GM21528 (cell line): ENCODE data around the gene EFHC2.

ENCODE experiments used
- ATAC-seq: cut with Tn5 transposase; IDR thresholded peaks from one replicate; pipeline ENCODE4 v1.9.1; 2021; ENCODE audit warnings: mild to moderate bottlenecking, moderate library complexity; ENCODE audit not compliant: unreplicated experiment, low FRiP score

Gene EFHC2

GRCh38 chrX:44343412-44344141 lies at the start of gene EFHC2:
Gene EFHC2 (minus strand): TSS chrX:44343672. CDS start chrX:44343588, 84 bp downstream.
- ATAC-seq = no peak

- ATAC-seq = no peak
These were observed 49.3 kb upstream of the EFHC2 start for GRCh38 chrX:44392767-44393166.

- no peak for ATAC-seq
These were observed 41.3 kb upstream of the EFHC2 start for GRCh38 chrX:44384688-44385338.

- ATAC-seq = no peak
These were observed 39.4 kb upstream of the EFHC2 start for GRCh38 chrX:44382871-44383270.

- no peak for ATAC-seq
These were observed 9.3 kb upstream of the EFHC2 start for GRCh38 chrX:44352758-44353157.

- ATAC-seq = no peak
These were observed 6.1 kb upstream of the EFHC2 start for GRCh38 chrX:44349561-44349960.

- ATAC-seq = no peak
These were observed 1.2 kb upstream of the EFHC2 start for GRCh38 chrX:44344687-44345086.

GRCh38 chrX:44344194-44344593 lies 722 bp upstream of the EFHC2 start:
- ATAC-seq = no peak

GRCh38 chrX:44342866-44343265 lies 606 bp downstream of the EFHC2 start:
- ATAC-seq = no peak

GRCh38 chrX:44338361-44338760 lies 5.1 kb downstream of the EFHC2 start:
- ATAC-seq = no peak

GRCh38 chrX:44332437-44332836 lies 11.0 kb downstream of the EFHC2 start:
- ATAC-seq = no peak

- ATAC-seq = no peak
These were observed 13.2 kb downstream of the EFHC2 start for GRCh38 chrX:44330227-44330626.

- no peak for ATAC-seq
These were observed 23.9 kb downstream of the EFHC2 start for GRCh38 chrX:44319550-44319949.

- ATAC-seq = no peak
These were observed 26.3 kb downstream of the EFHC2 start for GRCh38 chrX:44317181-44317580.

GRCh38 chrX:44314808-44315207 lies 28.7 kb downstream of the EFHC2 start:
- ATAC-seq = no peak

- ATAC-seq = no peak
These were observed 29.2 kb downstream of the EFHC2 start for GRCh38 chrX:44314259-44314734.

- no peak for ATAC-seq
These were observed 31.1 kb downstream of the EFHC2 start for GRCh38 chrX:44312421-44312820.

GRCh38 chrX:44310227-44310626 lies 33.2 kb downstream of the EFHC2 start:
- ATAC-seq = no peak

- no peak for ATAC-seq
These were observed 34.6 kb downstream of the EFHC2 start for GRCh38 chrX:44308869-44309268.

GRCh38 chrX:44306356-44306755 lies 37.1 kb downstream of the EFHC2 start:
- ATAC-seq = no peak

- ATAC-seq = no peak
These were observed 37.6 kb downstream of the EFHC2 start for GRCh38 chrX:44305921-44306320.

GRCh38 chrX:44303119-44303518 lies 40.4 kb downstream of the EFHC2 start:
- ATAC-seq = no peak
